MCF 10A (cell line): ENCODE measurements around the gene GPS2. TPM values are rescaled to one million over a fixed set of nuclear protein-coding genes. Genes with fewer than 3 reads are reported as not detected.

Experiments used
- BruUV-seq: library from RNA; stranded (reverse); fragments of 400-500 nt; replicated peaks from 2 replicates; lab custom pipeline; 2021; lab: Mats Ljungman, UMichigan
- CTCF ChIA-PET: fragments of 300-600 bp; sonication (Branson Sonifier 250); formaldehyde crosslinking; extraction: SDS; loops from one replicate; lab custom pipeline; 2021; ENCODE audit warnings: antibody characterized with exemption, inconsistent platforms; lab: Yijun Ruan, JAX
- POLR2A ChIA-PET: fragments of 300-600, 350-650 bp; sonication (Branson Sonifier 250); formaldehyde crosslinking; extraction: SDS; loops from one replicate; lab custom pipeline; 2020; ENCODE audit warnings: antibody characterized with exemption, inconsistent platforms; lab: Yijun Ruan, JAX
- DNase-seq: peaks from one replicate; pipeline ENCODE4 v3.0.0-alpha.2; 2018; ENCODE audit not compliant: unreplicated experiment
- H3K27ac Mint-ChIP-seq: one replicate; pipeline ENCODE4 v1.8.0; 2022; ENCODE audit warnings: mild to moderate bottlenecking, low read depth, mixed read lengths; ENCODE audit not compliant: unreplicated experiment
- H3K27me3 Mint-ChIP-seq: one replicate; pipeline ENCODE4 v1.8.0; 2022; ENCODE audit warnings: mixed read lengths; ENCODE audit not compliant: insufficient read depth, unreplicated experiment
- H3K36me3 Mint-ChIP-seq: one replicate; pipeline ENCODE4 v1.8.0; 2022; ENCODE audit warnings: mild to moderate bottlenecking, moderate library complexity, mixed read lengths; ENCODE audit not compliant: insufficient read depth, unreplicated experiment
- H3K4me1 Mint-ChIP-seq: one replicate; pipeline ENCODE4 v1.8.0; 2022; ENCODE audit warnings: mixed read lengths; ENCODE audit not compliant: insufficient read depth, unreplicated experiment
- H3K4me3 Mint-ChIP-seq: one replicate; pipeline ENCODE4 v1.8.0; 2022; ENCODE audit warnings: mild to moderate bottlenecking, moderate library complexity, mixed read lengths; ENCODE audit not compliant: unreplicated experiment
- H3K9me3 Mint-ChIP-seq: one replicate; pipeline ENCODE4 v1.8.0; 2022; ENCODE audit warnings: mixed read lengths; ENCODE audit not compliant: unreplicated experiment
- CTCF ChIP-seq: fragments of 200-600 bp; IDR thresholded peaks from one replicate; pipeline ENCODE4 v1.8.0; 2022; ENCODE audit warnings: antibody characterized with exemption, mild to moderate bottlenecking; ENCODE audit not compliant: unreplicated experiment
- intact Hi-C: fragments of 100-400 bp; cut with micrococcal nuclease; formaldehyde crosslinking; loops from 2 replicates; pipeline ENCODE4 v1.14.1; 2022
- total RNA-seq: library from RNA; stranded (reverse); gene quantifications from 2 replicates; pipeline ENCODE4 v1.2.3, GENCODE V29; 2022

Gene GPS2
- total RNA-seq, 1 experiment from 2014 or later, result 49.8 TPM

GRCh38 chr17:7321466-7321865, 6.3 kb upstream of the GPS2 start:
- H3K4me1 Mint-ChIP-seq, result peaks cover 2% of the 10 kb centered on the region
- ChIA-PET CTCF (interaction anchor here (0.6 kb wide), 1 partner anchor 1087 kb away, joined by 3 read pairs; no protein-coding TSS in a partner anchor), POLR2A (no interaction called here)
- TF ChIP-seq CTCF, result no peak
- DNase-seq, result no peak
- H3K9me3 Mint-ChIP-seq, result no peaks in the 10 kb centered on the region
- H3K36me3 Mint-ChIP-seq, result peaks cover 85% of the 10 kb centered on the region
- H3K4me3 Mint-ChIP-seq, result no peak overlapping the region
- no peaks in the 10 kb centered on the region for H3K27me3 Mint-ChIP-seq
- intact Hi-C loops, result no loop called here
- BruUV-seq, result no TSS peak
- no peak overlapping the region for H3K27ac Mint-ChIP-seq

GRCh38 chr17:7318121-7318860, 3.1 kb upstream of the GPS2 start:
- CTCF ChIA-PET, result interaction anchor here (1.8 kb wide), 1 partner anchor 9 kb away, joined by 3 read pairs; no protein-coding TSS in a partner anchor
- Mint-ChIP-seq H3K36me3 (peaks cover 85% of the 10 kb centered on the region), H3K27me3 (no peaks in the 10 kb centered on the region), H3K4me1 (peaks cover 13% of the 10 kb centered on the region), H3K4me3 (no peak overlapping the region), H3K9me3 (no peaks in the 10 kb centered on the region), H3K27ac (no peak overlapping the region)
- DNase-seq, result no peak
- BruUV-seq, result no TSS peak
- intact Hi-C loops, result no loop called here
- TF ChIP-seq CTCF, result no peak
- POLR2A ChIA-PET, result interaction anchor here (0.9 kb wide), 1 partner anchor 33 kb away, joined by 4 read pairs; no protein-coding TSS in a partner anchor

GRCh38 chr17:7317161-7317803, 2.1 kb upstream of the GPS2 start:
- no peaks in the 10 kb centered on the region for H3K27me3 Mint-ChIP-seq
- peaks cover 88% of the 10 kb centered on the region for H3K36me3 Mint-ChIP-seq
- TF ChIP-seq CTCF, result no peak
- no peak for DNase-seq
- H3K4me3 Mint-ChIP-seq, result peak overlapping the region; percentile 27
- no peaks in the 10 kb centered on the region for H3K9me3 Mint-ChIP-seq
- ChIA-PET POLR2A (interaction anchor here (0.9 to 1.4 kb wide), 2 partner anchors 12 to 34 kb away, joined by 3 to 4 read pairs; partner anchors contain the start of gene NEURL4), CTCF (interaction anchor here (0.6 to 1.8 kb wide), 3 partner anchors 10 to 243 kb away, joined by 3 read pairs; no protein-coding TSS in a partner anchor)
- no TSS peak for BruUV-seq
- peaks cover 17% of the 10 kb centered on the region for H3K4me1 Mint-ChIP-seq
- H3K27ac Mint-ChIP-seq, result no peak overlapping the region
- intact Hi-C loops, result no loop called here
